Measurements from ENCODE around the gene GNB1L. TPM values are rescaled to one million over a fixed set of nuclear protein-coding genes. Genes with fewer than 3 reads are reported as not detected.
A peak's percentile ranks its signal among the peaks of the same experiment; 100 is the strongest.

The GNB1L gene
- total and polyA plus RNA-seq, 9 of the 15 experiments (the other 6 are each of a cell fraction or from before 2014, with no cell fraction given): 0.56 to 50.5 (median 10.2) TPM

DNA sequence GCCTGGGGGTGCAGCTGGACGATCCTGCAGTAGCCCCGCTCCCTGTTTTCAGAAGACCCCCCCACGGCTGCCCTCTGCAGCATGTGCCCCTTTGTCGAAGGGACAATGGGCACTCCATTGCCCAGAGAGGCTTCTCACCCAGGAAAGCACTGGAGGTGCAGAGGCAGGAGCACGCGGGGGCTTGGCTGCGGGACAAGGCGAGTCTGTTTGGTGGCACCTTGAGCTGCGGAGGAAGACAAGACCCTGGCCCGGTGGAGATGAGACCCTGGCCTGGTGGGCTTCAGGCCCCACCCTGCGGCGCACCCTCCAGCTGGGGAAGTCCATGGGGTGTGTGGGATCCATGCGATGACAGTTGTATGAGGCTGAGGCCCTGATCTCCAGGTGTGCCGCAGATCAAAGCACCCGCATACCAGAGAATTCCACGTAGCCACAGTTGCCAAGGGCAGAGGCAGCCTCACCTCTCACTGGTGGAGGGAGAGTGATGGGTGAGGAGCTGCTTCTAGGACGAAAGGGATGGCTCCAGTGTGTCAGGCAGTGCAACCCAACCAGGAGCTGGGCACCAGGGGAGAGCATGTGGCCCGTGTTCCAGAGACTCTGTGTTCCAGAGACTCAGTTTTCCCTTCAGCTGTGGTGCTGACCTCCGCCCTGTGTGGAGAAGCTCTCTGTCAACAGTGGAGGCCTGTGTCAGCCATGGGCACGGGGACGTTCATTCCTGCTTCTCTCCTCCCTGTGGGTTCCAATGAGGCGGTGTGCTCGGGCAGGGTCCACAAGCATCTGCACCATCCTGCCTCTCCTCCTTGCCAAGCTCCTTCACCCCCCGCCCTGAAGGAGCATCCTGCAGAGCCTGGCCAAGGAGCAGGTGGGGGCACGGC, 84.1 kb downstream of the GNB1L start (continued):
- TF ChIP-seq, protein P1, sequence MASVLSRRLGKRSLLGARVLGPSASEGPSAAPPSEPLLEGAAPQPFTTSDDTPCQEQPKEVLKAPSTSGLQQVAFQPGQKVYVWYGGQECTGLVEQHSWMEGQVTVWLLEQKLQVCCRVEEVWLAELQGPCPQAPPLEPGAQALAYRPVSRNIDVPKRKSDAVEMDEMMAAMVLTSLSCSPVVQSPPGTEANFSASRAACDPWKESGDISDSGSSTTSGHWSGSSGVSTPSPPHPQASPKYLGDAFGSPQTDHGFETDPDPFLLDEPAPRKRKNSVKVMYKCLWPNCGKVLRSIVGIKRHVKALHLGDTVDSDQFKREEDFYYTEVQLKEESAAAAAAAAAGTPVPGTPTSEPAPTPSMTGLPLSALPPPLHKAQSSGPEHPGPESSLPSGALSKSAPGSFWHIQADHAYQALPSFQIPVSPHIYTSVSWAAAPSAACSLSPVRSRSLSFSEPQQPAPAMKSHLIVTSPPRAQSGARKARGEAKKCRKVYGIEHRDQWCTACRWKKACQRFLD (CRISPR knock-in tag; IDR thresholded peaks at IDR 0.05): no peak
- TF ChIP-seq NELFE (IDR thresholded peaks at IDR 0.05; ENCODE audit: insufficient read depth, insufficient read length): no peak
- no peak for TF ChIP-seq MTA3 (IDR thresholded peaks at IDR 0.05; ENCODE audit: borderline replicate concordance)
- TF ChIP-seq, protein P2, sequence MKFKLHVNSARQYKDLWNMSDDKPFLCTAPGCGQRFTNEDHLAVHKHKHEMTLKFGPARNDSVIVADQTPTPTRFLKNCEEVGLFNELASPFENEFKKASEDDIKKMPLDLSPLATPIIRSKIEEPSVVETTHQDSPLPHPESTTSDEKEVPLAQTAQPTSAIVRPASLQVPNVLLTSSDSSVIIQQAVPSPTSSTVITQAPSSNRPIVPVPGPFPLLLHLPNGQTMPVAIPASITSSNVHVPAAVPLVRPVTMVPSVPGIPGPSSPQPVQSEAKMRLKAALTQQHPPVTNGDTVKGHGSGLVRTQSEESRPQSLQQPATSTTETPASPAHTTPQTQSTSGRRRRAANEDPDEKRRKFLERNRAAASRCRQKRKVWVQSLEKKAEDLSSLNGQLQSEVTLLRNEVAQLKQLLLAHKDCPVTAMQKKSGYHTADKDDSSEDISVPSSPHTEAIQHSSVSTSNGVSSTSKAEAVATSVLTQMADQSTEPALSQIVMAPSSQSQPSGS (CRISPR knock-in tag; IDR thresholded peaks at IDR 0.05): no peak
- TF ChIP-seq, protein P3, sequence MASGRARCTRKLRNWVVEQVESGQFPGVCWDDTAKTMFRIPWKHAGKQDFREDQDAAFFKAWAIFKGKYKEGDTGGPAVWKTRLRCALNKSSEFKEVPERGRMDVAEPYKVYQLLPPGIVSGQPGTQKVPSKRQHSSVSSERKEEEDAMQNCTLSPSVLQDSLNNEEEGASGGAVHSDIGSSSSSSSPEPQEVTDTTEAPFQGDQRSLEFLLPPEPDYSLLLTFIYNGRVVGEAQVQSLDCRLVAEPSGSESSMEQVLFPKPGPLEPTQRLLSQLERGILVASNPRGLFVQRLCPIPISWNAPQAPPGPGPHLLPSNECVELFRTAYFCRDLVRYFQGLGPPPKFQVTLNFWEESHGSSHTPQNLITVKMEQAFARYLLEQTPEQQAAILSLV (tag; IDR thresholded peaks at IDR 0.05): no peak
- TF ChIP-seq TCF7L2 (IDR thresholded peaks at IDR 0.05; ENCODE audit: low read depth, low read length): no peak
- no peak for TF ChIP-seq L3MBTL2 (IDR thresholded peaks at IDR 0.05)
- TF ChIP-seq YY1 (IDR thresholded peaks at IDR 0.05; ENCODE audit: borderline replicate concordance in 1 of 3, control insufficient read depth in 1 of 3, extremely low read depth in 1 of 3, insufficient read depth in 3 of 3, insufficient read length in 1 of 3, insufficient replicate concordance in 2 of 3, low read depth in 1 of 3, low read length in 2 of 3): no peak
- TF ChIP-seq, protein P4, sequence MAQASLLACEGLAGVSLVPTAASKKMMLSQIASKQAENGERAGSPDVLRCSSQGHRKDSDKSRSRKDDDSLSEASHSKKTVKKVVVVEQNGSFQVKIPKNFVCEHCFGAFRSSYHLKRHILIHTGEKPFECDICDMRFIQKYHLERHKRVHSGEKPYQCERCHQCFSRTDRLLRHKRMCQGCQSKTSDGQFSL (CRISPR knock-in tag; IDR thresholded peaks at IDR 0.05): no peak
- TF ChIP-seq, protein P4 (tag; IDR thresholded peaks at IDR 0.05): no peak
- TF ChIP-seq, protein P5, sequence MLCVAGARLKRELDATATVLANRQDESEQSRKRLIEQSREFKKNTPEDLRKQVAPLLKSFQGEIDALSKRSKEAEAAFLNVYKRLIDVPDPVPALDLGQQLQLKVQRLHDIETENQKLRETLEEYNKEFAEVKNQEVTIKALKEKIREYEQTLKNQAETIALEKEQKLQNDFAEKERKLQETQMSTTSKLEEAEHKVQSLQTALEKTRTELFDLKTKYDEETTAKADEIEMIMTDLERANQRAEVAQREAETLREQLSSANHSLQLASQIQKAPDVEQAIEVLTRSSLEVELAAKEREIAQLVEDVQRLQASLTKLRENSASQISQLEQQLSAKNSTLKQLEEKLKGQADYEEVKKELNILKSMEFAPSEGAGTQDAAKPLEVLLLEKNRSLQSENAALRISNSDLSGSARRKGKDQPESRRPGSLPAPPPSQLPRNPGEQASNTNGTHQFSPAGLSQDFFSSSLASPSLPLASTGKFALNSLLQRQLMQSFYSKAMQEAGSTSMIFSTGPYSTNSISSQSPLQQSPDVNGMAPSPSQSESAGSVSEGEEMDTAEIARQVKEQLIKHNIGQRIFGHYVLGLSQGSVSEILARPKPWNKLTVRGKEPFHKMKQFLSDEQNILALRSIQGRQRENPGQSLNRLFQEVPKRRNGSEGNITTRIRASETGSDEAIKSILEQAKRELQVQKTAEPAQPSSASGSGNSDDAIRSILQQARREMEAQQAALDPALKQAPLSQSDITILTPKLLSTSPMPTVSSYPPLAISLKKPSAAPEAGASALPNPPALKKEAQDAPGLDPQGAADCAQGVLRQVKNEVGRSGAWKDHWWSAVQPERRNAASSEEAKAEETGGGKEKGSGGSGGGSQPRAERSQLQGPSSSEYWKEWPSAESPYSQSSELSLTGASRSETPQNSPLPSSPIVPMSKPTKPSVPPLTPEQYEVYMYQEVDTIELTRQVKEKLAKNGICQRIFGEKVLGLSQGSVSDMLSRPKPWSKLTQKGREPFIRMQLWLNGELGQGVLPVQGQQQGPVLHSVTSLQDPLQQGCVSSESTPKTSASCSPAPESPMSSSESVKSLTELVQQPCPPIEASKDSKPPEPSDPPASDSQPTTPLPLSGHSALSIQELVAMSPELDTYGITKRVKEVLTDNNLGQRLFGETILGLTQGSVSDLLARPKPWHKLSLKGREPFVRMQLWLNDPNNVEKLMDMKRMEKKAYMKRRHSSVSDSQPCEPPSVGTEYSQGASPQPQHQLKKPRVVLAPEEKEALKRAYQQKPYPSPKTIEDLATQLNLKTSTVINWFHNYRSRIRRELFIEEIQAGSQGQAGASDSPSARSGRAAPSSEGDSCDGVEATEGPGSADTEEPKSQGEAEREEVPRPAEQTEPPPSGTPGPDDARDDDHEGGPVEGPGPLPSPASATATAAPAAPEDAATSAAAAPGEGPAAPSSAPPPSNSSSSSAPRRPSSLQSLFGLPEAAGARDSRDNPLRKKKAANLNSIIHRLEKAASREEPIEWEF (CRISPR knock-in tag; IDR thresholded peaks at IDR 0.05): no peak
- TF ChIP-seq ZNF263 (CRISPR knock-in tag; IDR thresholded peaks at IDR 0.05; ENCODE audit: borderline replicate concordance): no peak
- TF ChIP-seq NR2F6 (CRISPR knock-in tag; IDR thresholded peaks at IDR 0.05): no peak
- TF ChIP-seq POLR3G (IDR thresholded peaks at IDR 0.05; ENCODE audit: extremely low read depth, insufficient read length, insufficient replicate concordance): no peak
- 0 out of 2 replicates have a peak, but pooled peaks have one; percentile 4 for TF ChIP-seq RBFOX2 (IDR thresholded peaks at IDR 0.05; ENCODE audit: low read depth, low read length)
- no peak for TF ChIP-seq GABPB1 (CRISPR knock-in tag; IDR thresholded peaks at IDR 0.05)
